HG03565 (cell line): ENCODE results near the gene KRT74.

Source experiments
- ATAC-seq: cut with Tn5 transposase; IDR thresholded peaks from one replicate; pipeline ENCODE4 v1.9.1; 2021; ENCODE audit warnings: mild to moderate bottlenecking, moderate library complexity; ENCODE audit not compliant: unreplicated experiment

Gene KRT74

DNA sequence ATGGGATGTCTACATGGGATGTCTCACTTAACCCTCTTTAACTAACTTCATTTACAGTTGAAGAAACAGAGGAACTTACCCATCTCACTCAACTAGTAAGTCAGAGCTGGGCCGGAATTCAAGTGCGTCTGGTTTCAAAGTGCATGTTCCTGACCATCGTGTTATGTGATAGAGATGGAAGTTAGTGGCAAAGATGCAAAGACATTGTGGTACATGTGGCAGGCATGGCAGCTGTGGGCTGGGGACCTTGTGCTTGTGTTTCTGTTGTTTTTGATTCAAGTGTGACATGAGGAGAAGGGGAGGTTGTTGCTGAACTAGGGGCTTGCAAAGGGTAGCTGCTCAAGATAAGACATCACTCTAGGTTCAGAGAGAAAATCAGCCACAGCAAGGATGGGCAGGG, 2.3 kb upstream of the KRT74 start:
- ATAC-seq: no peak

DNA sequence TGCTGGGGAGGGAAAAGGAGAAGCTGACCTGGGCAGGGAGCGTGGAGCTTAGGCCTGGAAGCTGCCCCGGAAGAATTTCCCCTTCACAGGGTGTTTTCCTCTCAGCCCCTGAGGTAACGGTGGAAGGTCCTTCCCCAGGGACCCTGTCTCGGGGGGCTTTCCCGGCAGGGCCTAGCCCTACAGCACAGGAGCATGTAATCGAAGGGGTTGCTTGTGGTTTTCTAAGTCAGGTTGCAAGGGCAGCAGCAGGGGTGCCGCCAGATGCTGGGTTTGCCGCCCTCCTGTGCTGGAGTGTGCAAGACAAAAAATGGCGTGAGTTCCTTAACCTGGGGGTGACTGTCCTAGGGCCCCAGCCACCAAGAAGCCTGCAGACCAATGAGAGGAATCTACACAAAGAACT, 1.6 kb upstream of the KRT74 start:
- ATAC-seq: no peak

DNA sequence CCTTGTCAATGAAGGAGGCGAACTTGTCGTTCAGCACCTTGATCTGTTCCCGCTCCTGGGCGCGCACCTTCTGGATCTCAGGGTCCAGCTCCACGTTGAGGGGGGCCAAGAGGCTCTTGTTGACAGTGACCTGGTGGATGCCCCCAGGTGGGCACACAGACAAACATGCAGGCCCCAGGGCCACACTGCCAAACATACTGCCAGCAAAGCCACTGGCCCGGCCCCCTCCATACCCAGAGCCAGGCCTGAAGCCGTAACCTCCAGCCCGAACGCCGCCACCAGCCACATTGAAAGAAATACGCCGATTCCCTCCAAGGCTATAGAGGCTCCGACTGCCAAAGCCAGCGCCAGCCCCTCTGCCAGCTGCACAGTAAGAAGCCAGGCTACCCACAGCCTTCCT, 337 bp downstream of the KRT74 start:
- no peak for ATAC-seq

DNA sequence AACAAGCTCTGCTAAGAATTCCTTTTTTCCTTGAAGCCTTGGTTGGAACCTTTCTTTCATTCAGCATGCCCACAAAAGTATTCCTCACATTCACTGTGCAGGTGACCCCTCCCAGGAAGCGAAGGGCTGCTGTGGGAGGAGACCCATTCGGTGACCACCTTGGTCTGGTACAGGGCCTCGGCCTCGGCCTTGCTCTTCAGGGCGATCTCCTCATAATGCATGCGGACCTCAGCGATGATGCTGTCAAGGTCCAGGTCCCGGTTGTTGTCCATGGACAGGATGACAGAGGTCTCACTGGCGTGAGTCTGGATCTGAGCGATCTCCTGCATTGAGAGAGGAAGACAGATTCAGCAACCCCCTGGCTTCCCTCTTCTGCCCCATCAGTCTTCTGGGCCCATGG, 3.1 kb downstream of the KRT74 start:
- ATAC-seq: no peak

DNA sequence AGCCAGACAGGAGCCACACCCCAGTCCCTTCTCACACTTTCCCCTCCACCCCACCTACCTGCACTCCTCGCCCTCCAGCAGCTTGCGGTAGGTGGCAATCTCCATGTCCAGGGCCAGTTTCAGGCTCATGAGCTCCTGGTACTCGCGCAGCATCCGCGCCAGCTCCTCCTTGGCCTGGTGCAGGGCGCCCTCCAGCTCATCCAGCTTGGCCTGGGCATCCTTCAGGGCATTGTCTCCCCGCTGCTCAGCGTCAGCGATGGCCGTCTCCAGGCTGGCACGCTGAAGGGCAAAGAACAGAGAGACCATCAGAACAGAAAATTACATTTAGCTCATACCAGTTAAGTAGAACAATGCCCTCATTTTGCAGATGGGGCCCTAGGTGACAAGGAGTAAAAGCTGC, 5.5 kb downstream of the KRT74 start:
- ATAC-seq: no peak

DNA sequence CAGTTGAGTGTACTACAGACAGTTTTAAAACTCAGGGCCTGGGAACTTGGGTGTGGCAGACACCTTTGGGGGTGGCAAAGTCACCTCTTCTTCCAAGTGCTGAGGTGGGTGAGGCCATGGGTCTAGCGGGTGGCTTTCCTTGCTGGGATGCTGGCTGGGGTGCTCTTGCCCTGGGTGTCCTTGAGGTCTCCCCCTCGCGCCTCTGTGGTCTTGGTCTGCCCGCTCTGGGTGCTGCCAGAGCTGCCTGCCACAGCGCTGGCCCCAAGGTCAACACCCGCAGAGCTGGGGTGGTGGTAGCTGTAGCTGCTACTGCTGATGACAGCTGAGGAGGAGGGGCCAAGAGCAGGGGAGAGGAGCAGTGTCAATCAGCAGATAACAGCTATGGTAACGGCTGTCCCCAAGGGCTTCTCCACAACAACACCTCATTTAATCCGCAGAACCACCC, 6.8 kb downstream of the KRT74 start:
- ATAC-seq: no peak

DNA sequence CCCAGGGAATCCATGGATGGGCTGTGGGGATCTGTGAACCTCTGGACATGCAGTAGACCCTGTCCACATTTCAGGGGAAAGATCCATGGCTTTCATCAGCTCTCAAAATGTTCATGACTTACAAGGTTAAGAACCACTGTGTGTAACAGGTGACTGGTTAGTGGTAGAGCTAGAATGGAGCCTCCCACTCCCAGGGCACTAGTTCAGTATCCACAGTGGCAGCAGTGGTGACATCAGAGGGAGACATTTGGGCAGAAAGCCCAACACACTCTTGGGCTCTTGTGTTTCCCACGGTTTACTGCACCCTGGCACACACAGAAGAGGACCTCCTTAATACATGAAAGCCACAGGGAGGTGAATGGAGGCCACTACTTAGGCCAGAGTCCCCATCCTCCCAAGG, 9.1 kb downstream of the KRT74 start:
- ATAC-seq: no peak

DNA sequence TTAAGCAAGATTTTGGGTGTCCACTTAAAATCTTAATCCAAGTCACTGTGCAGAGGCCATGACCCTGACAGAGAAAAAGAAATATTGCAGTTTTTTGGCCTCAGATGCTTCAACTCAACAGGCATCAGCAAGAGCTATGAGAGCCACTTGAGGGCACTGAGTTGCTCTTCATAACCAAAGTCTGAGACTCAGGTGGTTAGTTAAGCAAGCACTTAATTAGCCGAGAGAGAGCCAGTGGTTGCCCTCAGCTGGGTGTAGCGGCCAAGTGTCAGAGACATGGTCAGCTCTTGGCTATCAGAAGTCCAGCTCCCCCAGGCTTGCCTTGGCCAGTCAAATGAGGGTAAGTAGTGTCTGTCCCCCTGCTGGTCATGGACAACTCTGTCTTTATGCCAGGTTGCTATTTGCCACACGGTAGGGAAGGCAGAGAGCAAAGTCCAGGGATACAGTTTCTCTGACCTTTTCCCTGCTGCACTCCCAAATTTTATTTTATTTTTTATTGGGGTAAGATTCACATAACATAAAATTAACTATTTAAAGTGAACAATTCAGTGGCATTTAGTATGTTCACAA, 11.7 kb downstream of the KRT74 start:
- ATAC-seq: no peak

DNA sequence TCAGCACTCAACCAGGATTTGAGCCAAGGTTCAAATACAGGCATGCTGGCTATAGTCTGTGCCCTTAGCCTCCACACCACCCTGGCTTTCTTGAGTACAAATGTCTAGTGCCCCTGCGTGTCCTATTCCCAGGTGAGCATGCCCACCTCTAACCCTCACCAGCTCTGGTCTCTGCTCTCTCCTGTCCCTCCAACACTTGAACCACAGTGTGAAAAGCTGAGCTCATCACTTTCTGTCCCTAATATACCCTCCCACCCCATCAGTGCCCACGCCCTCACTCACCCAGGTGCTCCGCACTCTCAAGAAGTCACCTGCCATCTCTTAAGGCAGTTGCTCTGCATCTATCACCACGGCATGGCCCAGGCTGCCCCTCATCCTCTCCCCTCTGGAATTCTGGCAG, 13.7 kb downstream of the KRT74 start:
- no peak for ATAC-seq

DNA sequence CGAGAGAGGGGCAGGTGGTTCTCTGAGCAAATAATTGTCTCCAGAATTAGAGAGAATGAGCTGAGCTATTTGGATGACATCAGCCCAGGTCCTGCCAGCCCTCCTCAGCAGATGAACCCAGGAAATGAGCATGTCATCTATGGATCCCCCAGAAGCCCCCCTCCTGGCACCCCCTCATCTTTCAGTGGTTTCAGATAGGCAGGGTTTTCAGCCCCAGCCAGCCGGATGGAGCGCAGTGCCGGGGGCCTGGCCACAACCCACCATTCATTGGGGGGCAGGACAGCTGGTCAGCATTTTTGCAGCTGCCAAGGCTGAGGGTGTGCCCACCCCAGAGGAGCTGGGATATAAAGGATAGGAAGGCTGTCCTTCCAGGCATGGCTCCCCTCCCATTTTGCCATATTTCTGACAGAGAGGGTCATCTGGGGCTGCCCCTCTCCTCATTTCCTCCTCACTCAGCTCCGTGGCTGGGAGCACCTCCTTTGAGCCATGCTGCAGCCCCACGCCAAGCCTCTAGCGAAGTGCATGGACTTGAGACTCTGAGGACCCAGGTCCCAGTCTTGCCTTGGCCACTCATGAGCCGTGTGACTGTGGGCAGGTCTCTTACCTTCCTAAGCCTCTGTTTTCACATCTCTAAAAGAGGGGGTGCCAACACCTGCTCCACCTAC, 14.7 kb downstream of the KRT74 start:
- ATAC-seq: no peak

DNA sequence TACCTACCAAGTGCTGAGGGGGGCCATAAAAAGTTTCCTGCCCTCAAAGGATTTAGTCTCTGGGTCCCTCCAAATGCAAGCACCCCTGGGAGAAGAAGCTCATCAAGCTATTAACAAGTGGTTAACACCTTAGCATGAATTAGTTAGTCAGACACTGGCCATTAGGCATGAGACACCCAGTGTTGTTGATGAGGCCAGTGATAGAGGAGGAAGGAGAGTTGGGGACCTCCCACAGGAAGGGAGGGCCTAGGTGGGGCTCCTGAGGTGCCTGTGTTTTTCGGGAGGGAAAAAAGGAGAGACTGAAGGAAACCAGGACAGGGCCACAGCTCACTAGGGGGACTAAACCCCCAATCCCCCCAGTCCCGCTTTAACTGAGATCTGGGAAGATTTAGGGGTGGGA, 16.2 kb downstream of the KRT74 start:
- ATAC-seq: no peak

DNA sequence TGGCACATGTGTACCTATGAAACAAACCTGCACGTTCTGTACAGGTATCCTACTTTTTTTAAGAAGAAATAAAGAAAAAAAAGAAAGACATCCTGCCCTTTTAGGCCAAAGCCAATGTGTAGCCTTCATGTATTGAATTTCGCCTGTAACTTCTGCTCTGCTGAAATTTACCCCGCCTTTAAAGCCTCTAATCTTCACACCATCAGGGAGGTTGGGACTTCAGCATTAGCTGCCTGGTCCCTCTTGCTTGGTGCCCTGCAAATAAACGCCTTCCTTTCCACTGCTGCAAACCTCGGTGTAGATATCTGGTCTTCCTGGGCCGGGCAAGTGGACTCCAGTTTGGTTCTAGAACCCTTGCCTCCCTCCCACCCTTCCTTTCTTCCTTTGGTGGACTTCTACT, 18.1 kb downstream of the KRT74 start:
- ATAC-seq: no peak

DNA sequence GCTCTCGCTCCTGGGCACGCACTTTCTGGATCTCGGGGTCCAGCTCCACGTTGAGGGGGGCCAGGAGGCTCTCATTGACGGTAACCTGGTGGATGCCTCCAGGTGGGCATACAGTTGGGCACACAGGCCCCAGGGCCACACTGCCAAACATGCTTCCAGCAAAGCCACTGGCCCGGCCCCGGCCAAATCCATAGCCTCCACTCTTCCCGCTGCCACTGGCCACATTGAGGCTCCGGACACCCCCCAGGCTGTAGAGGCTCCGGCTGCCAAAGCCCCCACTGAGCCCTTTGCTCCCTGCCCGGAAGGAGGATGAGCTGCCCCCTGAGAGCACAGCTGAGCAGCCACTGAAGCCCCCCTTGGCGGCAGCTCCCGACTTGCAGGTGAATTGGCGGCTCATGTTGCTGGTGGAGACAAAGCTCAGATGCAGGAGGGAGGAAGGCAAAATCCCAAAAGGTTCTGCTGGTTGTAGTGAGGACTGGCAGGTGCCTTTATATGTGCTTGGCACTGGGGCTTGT, 20.9 kb downstream of the KRT74 start, which contains the start of gene KRT71:
TSS of gene KRT71 (minus strand) at position 465 of the 515 bp plus-strand sequence. CDS start at position 397, 68 bp downstream.
- ATAC-seq: no peak

DNA sequence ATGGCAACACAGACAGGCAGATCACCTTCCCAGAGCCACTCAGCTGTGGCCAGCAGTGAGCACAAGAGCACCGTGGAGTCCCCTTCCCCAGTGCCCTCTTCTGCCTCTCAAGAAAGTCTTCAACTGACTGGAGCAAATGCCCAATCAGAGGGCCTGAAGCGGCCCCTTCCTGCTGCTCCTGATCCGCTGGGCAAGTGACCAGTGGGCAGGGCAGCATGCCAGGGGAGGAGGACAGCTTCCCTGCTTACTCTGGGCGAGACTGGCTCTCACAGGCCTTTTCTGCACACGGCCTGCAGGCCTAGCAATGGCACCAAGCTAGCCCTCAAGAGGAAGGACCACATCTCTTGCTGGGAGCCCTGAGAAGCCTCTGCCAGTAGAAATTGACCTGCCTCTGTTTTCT, 21.6 kb downstream of the KRT74 start:
- no peak for ATAC-seq

DNA sequence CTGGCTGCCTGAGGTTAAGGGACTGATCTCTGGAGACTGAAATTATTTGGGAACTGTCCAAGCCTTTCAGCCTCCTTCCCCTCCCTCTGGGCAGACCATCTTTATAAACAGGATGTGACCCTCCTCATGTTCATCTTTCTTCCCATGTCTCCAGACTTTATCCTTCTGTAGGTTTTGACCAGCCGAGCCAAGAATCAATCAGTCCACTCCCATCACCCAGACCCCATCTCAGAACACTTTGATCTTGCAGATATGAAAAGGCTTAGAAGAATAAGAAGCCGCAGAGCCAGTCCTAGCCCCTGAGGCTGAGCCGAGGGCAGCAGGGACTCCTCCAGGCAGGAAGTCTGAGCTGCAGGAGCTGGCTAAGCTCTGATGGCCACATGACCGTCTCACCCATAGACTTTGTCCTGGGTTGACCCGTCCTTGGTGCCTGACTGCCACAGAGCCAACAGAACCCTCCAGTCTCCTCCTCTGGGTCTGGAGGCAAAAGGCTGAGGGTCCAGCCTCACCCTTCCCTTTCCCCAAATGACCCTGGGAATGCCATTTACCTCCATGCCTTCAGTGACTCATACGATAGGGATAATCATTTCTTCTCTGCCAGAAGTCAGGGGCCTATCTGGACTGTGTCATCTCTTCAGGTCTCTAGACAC, 22.3 kb downstream of the KRT74 start:
- no peak for ATAC-seq

DNA sequence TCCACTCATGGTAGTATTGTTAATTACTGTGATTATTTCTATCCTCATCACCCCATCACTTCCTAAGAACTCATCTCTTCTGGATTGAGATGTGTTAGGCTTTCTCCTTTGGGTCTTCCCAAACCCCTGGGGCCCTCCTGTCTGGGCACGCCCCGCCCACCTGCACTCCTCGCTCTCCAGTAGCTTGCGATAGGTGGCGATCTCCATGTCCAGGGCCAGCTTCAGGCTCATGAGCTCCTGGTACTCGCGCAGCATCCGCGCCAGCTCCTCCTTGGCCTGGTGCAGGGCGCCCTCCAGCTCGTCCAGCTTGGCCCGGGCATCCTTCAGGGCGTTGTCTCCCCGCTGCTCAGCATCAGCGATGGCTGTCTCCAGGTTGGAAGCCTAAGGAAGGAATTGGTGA, 27.5 kb downstream of the KRT74 start:
- ATAC-seq: no peak

DNA sequence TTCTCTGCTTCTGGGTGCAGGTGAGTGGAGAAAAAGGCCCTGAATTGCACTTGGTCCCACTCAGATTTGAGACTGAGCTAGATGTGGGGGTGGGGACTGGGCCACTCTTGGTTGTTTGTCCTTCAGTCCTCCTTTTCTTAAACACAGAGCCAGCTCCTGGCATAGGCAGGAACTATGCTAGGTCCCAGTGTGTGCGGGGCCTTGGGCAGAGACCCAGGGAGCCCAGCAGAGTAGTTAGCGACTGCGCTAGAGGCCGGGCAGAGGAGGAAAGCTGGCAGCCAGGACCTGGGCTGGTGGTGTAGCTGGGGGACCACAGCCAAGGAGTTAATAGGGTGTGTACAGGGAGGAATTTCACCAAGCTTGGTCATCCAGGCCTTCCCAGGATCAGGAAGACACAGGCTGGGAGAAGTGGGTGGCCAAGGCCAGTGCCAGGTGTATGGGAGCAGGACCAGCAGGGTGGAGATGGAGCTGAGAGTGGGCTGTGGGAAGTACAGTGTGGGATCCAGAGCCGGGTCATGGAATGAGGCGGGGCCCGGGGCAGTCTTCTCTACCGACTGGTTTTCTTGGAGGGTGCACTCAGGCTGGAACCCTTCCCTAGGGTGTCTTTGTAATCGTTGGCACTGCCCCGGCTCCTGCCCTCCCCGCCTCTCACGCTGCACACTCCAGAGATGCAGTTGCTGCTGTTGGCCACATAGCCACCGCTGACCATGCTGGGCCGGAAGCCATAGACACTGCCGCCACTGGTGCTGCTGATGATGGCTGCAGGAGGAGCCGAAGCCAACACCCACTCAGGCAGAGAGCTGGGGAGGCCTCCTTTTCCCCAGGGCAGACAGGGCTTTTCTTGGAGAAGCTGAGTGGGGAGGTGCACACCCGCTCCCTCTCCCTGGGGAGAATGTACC, 29.4 kb downstream of the KRT74 start:
- no peak for ATAC-seq

DNA sequence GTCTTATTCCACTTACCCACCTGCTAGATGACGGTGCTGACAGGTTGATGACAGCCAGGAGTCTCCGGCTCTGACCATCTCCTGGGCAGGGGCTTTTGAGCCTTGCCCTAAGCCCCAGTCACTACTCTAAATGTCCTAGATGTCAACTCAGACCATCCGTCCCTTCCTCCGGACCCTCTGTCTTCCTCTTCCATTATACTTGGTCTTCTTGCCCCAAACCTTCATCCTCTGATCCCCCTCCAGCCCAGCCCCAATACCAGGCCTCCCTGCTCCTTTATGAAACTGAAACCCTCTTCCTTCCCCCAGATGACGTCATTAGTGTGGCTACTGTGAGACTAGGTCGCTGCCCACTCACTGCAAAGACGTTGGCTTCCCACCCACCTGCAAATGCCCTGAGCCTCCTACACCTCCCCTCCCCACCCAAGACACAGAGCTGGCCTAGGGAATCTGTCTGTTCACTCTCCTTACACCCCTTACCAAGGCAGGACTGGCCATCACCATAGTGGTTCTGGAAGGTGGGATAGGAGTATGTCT, 30.8 kb downstream of the KRT74 start:
- no peak for ATAC-seq

DNA sequence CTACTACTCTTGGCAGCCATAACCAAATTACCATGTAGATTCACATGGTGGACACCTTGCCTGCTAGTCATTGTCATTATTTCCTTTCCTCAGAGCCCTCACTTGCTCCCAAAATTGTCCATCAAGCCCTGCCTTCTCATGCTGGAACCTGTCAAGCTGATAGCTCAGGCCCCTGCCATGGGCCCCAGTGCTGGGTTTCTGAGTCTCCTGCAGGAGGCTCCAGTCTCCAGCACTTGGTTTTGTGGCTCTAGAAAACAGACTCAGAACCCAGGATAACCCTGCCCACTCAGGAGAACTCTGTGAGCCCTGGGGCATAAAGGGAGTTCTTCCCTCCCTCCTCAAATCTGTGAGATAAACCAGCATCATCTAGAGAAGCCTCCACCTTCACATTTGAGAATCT, 31.5 kb downstream of the KRT74 start:
- no peak for ATAC-seq

DNA sequence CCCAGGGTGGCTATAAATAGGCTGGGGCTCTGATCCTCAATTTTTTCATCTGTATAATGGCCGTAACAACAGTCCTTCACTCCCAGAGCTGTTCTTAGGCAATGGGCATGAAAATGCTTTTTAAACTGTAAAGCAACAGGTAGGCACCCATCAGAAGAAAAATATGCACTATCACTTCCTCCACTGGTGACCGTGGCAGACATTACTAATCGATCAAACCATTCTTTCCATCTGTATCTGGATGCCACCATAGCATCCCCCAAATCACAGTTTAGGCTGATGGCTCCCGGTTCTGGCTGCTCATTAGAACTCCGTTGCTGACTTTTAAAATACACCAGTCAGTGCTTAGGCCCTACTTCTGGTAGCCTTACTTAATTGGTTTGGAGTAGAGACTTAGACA, 31.9 kb downstream of the KRT74 start:
- no peak for ATAC-seq

DNA sequence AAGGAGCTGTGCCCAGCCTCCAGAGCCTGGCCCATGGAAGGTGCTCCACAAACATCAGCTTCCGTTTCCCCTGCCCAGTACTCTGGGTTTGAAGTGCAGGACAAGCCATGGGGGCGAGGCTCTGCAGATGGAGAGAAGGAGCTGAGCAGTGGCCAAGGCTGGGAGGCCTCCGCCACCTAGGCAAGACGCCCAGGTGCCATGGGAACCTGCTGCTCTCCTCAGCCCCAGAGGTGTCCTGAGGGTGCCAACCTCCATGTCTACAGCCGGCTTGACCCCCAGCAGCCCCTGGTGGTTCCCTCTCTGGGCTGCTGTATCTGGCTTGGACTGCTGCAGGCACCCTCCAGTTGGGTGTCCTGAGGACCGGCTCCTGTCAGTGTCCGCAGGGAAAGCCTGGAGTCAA, 33.1 kb downstream of the KRT74 start:
- ATAC-seq: no peak
